ENCODE results near the gene SP2.

DNA sequence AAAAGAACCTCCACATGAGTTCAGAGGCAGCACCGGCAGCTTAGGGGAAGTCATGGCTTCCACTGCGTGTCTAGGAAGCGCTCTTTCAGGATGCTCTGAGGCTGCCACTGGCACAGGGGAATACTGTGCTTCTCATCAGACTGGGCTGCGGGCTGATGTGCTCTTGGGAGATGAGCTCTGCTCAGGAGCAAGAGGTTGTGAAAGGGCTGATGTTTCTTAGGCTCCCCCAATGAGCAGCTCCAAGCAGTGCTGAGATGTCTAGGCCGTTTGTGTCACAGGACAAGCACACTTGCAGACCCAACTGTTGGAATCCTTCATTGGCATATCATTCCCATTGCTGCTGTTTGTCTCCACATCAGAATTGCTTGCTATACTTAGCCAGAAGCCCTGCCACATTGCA is 3.6 kb downstream of the SP2 start:
- TF ChIP-seq EZH2 (IDR thresholded peaks at IDR 0.05; ENCODE audit: low read length): no peak
- TF ChIP-seq, protein P1, sequence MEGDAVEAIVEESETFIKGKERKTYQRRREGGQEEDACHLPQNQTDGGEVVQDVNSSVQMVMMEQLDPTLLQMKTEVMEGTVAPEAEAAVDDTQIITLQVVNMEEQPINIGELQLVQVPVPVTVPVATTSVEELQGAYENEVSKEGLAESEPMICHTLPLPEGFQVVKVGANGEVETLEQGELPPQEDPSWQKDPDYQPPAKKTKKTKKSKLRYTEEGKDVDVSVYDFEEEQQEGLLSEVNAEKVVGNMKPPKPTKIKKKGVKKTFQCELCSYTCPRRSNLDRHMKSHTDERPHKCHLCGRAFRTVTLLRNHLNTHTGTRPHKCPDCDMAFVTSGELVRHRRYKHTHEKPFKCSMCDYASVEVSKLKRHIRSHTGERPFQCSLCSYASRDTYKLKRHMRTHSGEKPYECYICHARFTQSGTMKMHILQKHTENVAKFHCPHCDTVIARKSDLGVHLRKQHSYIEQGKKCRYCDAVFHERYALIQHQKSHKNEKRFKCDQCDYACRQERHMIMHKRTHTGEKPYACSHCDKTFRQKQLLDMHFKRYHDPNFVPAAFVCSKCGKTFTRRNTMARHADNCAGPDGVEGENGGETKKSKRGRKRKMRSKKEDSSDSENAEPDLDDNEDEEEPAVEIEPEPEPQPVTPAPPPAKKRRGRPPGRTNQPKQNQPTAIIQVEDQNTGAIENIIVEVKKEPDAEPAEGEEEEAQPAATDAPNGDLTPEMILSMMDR (optimal IDR thresholded peaks at IDR 0.05 in 1 of 3, IDR thresholded peaks at IDR 0.05 in 1 of 3, conservative IDR thresholded peaks at IDR 0.05 in 1 of 3; ENCODE audit: extremely low read depth in 1 of 3, insufficient read depth in 2 of 3, low read length in 3 of 3): no peak

Data from keratinocyte (primary cell).